B cell (primary cell): ENCODE data around the gene PDLIM7. TPM values are rescaled to one million over a fixed set of nuclear protein-coding genes. Genes with fewer than 3 reads are reported as not detected.

Experiments used
- ATAC-seq: fragments of 200-7000 bp; cut with Tn5 transposase; one replicate; pipeline ENCODE4 v1.10.0; 2021; ENCODE audit warnings: low read depth, mild to moderate bottlenecking, moderate number of reproducible peaks, moderate library complexity
- CTCF ChIA-PET: fragments of 350-600 bp; sonication (Branson Sonifier 250); formaldehyde crosslinking; loops from one replicate; lab custom pipeline; 2021; ENCODE audit warnings: antibody characterized with exemption, inconsistent platforms; lab: Charles Lee
- POLR2A ChIA-PET: fragments of 350-600 bp; sonication (Branson Sonifier 250); formaldehyde crosslinking; loops from one replicate; lab custom pipeline; 2021; ENCODE audit warnings: antibody characterized with exemption; lab: Charles Lee
- DNase-seq: peaks from one replicate; pipeline ENCODE4 v3.0.0; 2013
- H2AFZ ChIP-seq: 2 replicates; pipeline ENCODE4 v1.6.1; 2012; ENCODE audit warnings: mild to moderate bottlenecking, low read depth, low read length; ENCODE audit not compliant: insufficient read depth, poor library complexity, severe bottlenecking
- H3K27ac ChIP-seq, 2 donors: 1 replicate in 1 of 2; 2 replicates in 1 of 2; pipeline ENCODE4 v1.5.1; 2012 to 2013; ENCODE audit warnings: low read length in 2 of 2, mild to moderate bottlenecking in 2 of 2, moderate library complexity in 1 of 2
- H3K27me3 ChIP-seq, 4 experiments: fragments of 200-600 bp in 1 of 4; sonication (generic) in 1 of 4; replicated peaks in 1 of 4; 1 replicate in 2 of 4; 2 replicates in 2 of 4; pipeline versions ENCODE4 v1.6.1 to v1.7.0; 2013 to 2016; ENCODE audit warnings: low read length in 3 of 4, mild to moderate bottlenecking in 2 of 4, mixed read lengths in 1 of 4, moderate library complexity in 1 of 4; ENCODE audit not compliant: insufficient read depth in 4 of 4, control insufficient read depth in 3 of 4; ENCODE audit errors: control extremely low read depth in 1 of 4
- H3K36me3 ChIP-seq, 2 experiments: replicated peaks in 1 of 2; 1 replicate in 1 of 2; 2 replicates in 1 of 2; pipeline versions ENCODE4 v1.6.1 to v1.7.1; 2013; ENCODE audit warnings: low read length in 1 of 2; ENCODE audit not compliant: insufficient read depth in 2 of 2, control insufficient read depth in 1 of 2; ENCODE audit errors: control extremely low read depth in 1 of 2, extremely low read depth in 1 of 2
- H3K4me1 ChIP-seq, 2 donors: fragments of 200-600 bp in 1 of 2; sonication (generic) in 1 of 2; 1 replicate in 1 of 2; 2 replicates in 1 of 2; pipeline versions ENCODE4 v1.5.1 to v1.6.1; 2013 to 2017; ENCODE audit warnings: low read length in 2 of 2; ENCODE audit not compliant: control insufficient read depth in 2 of 2, insufficient read depth in 2 of 2
- H3K4me2 ChIP-seq: replicated peaks from 2 replicates; pipeline ENCODE3; 2012; ENCODE audit warnings: mild to moderate bottlenecking, low read depth, low read length; ENCODE audit not compliant: poor library complexity, severe bottlenecking
- H3K4me3 ChIP-seq, 5 experiments: fragments of 200-600 bp in 1 of 5; sonication (generic) in 1 of 5; 1 replicate in 3 of 5; 2 replicates in 2 of 5; pipeline versions ENCODE4 v1.5.1 to v1.7.0; 2011 to 2016; ENCODE audit warnings: low read length in 4 of 5, mild to moderate bottlenecking in 4 of 5, low read depth in 2 of 5, control low read depth in 1 of 5, moderate library complexity in 1 of 5; ENCODE audit not compliant: insufficient read depth in 1 of 5; ENCODE audit errors: control extremely low read depth in 1 of 5, extremely low read depth in 1 of 5
- H3K79me2 ChIP-seq: fragments of 200-600 bp; sonication (generic); one replicate; pipeline ENCODE4 v1.6.0; 2016; ENCODE audit warnings: low read length; ENCODE audit not compliant: control insufficient read depth, insufficient read depth
- H3K9ac ChIP-seq: fragments of 200-600 bp; sonication (generic); 2 replicates; pipeline ENCODE4 v1.6.1; 2017; ENCODE audit warnings: mild to moderate bottlenecking, low read length, moderate library complexity
- H3K9me3 ChIP-seq, 3 donors: one replicate each; pipeline versions ENCODE4 v1.6.1 to v1.7.1; 2013; ENCODE audit warnings: low read length in 2 of 3; ENCODE audit not compliant: control insufficient read depth in 2 of 3, insufficient read depth in 1 of 3; ENCODE audit errors: control extremely low read depth in 1 of 3
- H4K20me1 ChIP-seq: 2 replicates; pipeline ENCODE4 v1.6.0; 2012; ENCODE audit warnings: mild to moderate bottlenecking, low read length; ENCODE audit not compliant: insufficient read depth, control insufficient read depth, poor library complexity, severe bottlenecking
- H3K27ac Mint-ChIP-seq: one replicate; pipeline ENCODE4 v1.8.0; 2021; ENCODE audit warnings: mixed read lengths
- H3K27me3 Mint-ChIP-seq: one replicate; pipeline ENCODE4 v1.8.0; 2021; ENCODE audit warnings: mixed read lengths
- H3K4me1 Mint-ChIP-seq: one replicate; pipeline ENCODE4 v1.8.0; 2021; ENCODE audit warnings: mixed read lengths
- H3K4me3 Mint-ChIP-seq: one replicate; pipeline ENCODE4 v1.8.0; 2021; ENCODE audit warnings: mixed read lengths
- H3K9me3 Mint-ChIP-seq: one replicate; pipeline ENCODE4 v1.8.0; 2022; ENCODE audit warnings: mixed read lengths; ENCODE audit not compliant: insufficient read depth
- EZH2 ChIP-seq: IDR thresholded peaks from 2 replicates; pipeline ENCODE4 v1.6.1; 2012; ENCODE audit warnings: borderline replicate concordance, low read depth, mild to moderate bottlenecking, moderate library complexity, low read length; ENCODE audit not compliant: insufficient read depth, poor library complexity, severe bottlenecking
- WGBS: methylation state at CpG from one replicate; pipeline ENCODE4 v1.1.5; 2013; ENCODE audit warnings: missing lambda C conversion rate; ENCODE audit not compliant: insufficient coverage; 5-methylcytosine and 5-hydroxymethylcytosine counted together
- intact Hi-C: fragments of 100-400 bp; cut with micrococcal nuclease; formaldehyde crosslinking; loops from one replicate; pipeline ENCODE4 v1.10.0; 2022
- polyA plus RNA-seq: library from polyadenylated mRNA; depleted of rRNA; stranded (reverse); fragments of >200 nt; gene quantifications from 2 replicates; pipeline ENCODE4 v1.2.3, GENCODE V29; 2012
- total RNA-seq, 2 donors: library from RNA; stranded (reverse); fragments of 120-200 nt in 1 of 2; gene quantifications; 1 replicate in 1 of 2; 2 replicates in 1 of 2; pipeline versions ENCODE4 v1.2.3 to v1.2.4, GENCODE V29; 2013 to 2022
- TF ChIP-seq, protein P1 (sequence below): fragments of 200-600 bp; IDR thresholded peaks from one replicate; pipeline ENCODE4 v1.8.0; 2022; ENCODE audit warnings: antibody characterized with exemption, mild to moderate bottlenecking

Gene PDLIM7
- total and polyA plus RNA-seq, 2 donors (not counting 1 experiment from before 2014, with no cell fraction given), result 23.9 to 25.8 TPM

DNA sequence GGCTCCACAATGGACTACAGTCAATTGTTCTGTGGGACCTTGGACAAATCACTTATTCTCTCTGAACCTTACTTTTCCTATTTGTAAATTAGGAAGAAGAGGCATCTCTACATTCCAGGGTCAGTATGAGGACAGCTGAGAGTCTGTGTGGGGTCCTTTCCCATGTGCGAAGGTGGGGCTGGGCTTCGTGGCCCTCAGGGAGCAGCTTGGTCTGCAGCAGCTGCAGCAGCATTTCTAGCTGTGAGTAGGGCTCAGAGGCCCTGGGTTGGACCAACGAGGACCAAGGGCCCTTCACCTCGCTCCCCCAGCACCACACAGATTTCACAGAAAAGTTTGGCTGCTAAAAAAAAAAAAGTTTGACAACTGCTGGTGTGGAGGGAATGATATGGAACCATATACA is 28.8 kb upstream of the PDLIM7 start:
- ATAC-seq (no peak), DNase-seq (no peak)
- Histone ChIP-seq H3K27ac (no peak overlapping the region), H3K79me2 (peaks cover 18% of the 10 kb centered on the region), H3K27me3 (no peaks in the 10 kb centered on the region), H3K4me3 (no peak overlapping the region), H3K9me3 (no peaks in the 10 kb centered on the region), H3K9ac (no peak overlapping the region), H2AFZ (no peak overlapping the region), H3K4me1 (no peaks in the 10 kb centered on the region), H3K36me3 (peaks cover 1 to 83% of the 10 kb centered on the region in 2 experiments), H4K20me1 (peaks cover 14% of the 10 kb centered on the region), H3K4me2 (no peak overlapping the region)
- intact Hi-C loops, result no loop called here
- WGBS, result 88% methylated on average over 2 of the region's 4 CpGs
- CTCF ChIA-PET, result no interaction called here
- H3K27ac Mint-ChIP-seq, result no peak overlapping the region
- POLR2A ChIA-PET, result interaction anchor here (0.9 kb wide), 1 partner anchor 29 kb away, joined by 3 read pairs; the partner anchor contains the start of gene PDLIM7
- no peak for TF ChIP-seq EZH2
- TF ChIP-seq, protein P1, sequence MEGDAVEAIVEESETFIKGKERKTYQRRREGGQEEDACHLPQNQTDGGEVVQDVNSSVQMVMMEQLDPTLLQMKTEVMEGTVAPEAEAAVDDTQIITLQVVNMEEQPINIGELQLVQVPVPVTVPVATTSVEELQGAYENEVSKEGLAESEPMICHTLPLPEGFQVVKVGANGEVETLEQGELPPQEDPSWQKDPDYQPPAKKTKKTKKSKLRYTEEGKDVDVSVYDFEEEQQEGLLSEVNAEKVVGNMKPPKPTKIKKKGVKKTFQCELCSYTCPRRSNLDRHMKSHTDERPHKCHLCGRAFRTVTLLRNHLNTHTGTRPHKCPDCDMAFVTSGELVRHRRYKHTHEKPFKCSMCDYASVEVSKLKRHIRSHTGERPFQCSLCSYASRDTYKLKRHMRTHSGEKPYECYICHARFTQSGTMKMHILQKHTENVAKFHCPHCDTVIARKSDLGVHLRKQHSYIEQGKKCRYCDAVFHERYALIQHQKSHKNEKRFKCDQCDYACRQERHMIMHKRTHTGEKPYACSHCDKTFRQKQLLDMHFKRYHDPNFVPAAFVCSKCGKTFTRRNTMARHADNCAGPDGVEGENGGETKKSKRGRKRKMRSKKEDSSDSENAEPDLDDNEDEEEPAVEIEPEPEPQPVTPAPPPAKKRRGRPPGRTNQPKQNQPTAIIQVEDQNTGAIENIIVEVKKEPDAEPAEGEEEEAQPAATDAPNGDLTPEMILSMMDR, result no peak
- H3K27me3 Mint-ChIP-seq, result no peaks in the 10 kb centered on the region
- H3K9me3 Mint-ChIP-seq, result no peaks in the 10 kb centered on the region
- peaks cover 3% of the 10 kb centered on the region for H3K4me1 Mint-ChIP-seq
- no peak overlapping the region for H3K4me3 Mint-ChIP-seq

DNA sequence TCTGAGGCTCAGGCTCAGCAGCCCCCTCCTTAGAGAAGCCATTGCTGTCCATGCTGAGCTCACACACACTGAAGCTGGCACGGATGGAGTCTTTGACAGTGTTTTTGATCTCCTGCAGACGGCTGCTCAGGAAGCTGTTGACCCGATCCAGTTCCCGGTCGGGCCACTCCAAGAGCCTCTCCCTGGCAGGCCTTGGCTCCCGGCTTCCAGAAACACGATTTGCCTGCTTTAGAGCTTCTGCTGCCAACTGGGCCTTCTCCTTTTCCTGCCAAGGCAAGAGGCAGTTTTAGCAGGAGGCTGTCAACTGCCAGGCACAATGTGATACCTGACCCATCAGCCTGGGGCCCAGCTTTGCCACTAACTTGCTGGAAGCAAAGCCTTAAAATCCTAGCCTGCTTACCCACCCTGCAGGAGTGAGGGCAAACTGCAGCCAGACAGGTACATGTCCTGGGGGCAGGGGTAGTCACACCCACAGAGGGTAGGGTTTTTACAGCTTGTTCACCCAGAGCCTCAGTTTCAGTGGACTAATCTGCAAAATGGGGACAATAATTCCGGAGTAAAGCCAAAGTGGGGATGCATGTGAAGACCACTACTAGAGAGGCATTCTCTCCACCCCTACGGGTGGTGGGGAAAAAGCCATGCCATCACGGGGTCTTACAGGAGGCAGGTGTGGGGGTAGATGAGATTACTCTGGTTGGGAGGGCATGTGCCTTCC is 27.7 kb upstream of the PDLIM7 start:
- Mint-ChIP-seq H3K27ac (no peak overlapping the region), H3K4me3 (no peak overlapping the region), H3K4me1 (peaks cover 11% of the 10 kb centered on the region), H3K9me3 (no peaks in the 10 kb centered on the region), H3K27me3 (no peaks in the 10 kb centered on the region)
- TF ChIP-seq, protein P1, result no peak
- no peak for TF ChIP-seq EZH2
- Histone ChIP-seq H4K20me1 (peaks cover 17% of the 10 kb centered on the region), H3K27me3 (no peaks in the 10 kb centered on the region), H2AFZ (no peak overlapping the region), H3K36me3 (peaks cover 1 to 83% of the 10 kb centered on the region in 2 experiments), H3K4me3 (no peak overlapping the region), H3K9me3 (no peaks in the 10 kb centered on the region), H3K9ac (no peak overlapping the region), H3K79me2 (peaks cover 18% of the 10 kb centered on the region), H3K27ac (no peak overlapping the region), H3K4me2 (no peak overlapping the region), H3K4me1 (peaks cover 0 to 4% of the 10 kb centered on the region in 2 donors)
- ChIA-PET POLR2A (no interaction called here), CTCF (interaction anchor here (1.0 kb wide), 2 partner anchors 14 to 135 kb away, joined by 3 to 4 read pairs; no protein-coding TSS in a partner anchor)
- intact Hi-C loops, result no loop called here
- WGBS, result 97% methylated on average over 10 of the region's 10 CpGs
- DNase-seq (no peak), ATAC-seq (no peak)
